HG02763 (cell line): Measurements from ENCODE around the gene DPP6.
"Not testable (repeated sequence)": the region's sequence is repeated elsewhere in the genome, so short reads cannot be mapped to it uniquely, and the experiment has no call there.

Experiments
- ATAC-seq: cut with Tn5 transposase; IDR thresholded peaks from one replicate; pipeline ENCODE4 v1.9.1; 2021; ENCODE audit warnings: mild to moderate bottlenecking, moderate library complexity; ENCODE audit not compliant: unreplicated experiment

Gene DPP6

DNA sequence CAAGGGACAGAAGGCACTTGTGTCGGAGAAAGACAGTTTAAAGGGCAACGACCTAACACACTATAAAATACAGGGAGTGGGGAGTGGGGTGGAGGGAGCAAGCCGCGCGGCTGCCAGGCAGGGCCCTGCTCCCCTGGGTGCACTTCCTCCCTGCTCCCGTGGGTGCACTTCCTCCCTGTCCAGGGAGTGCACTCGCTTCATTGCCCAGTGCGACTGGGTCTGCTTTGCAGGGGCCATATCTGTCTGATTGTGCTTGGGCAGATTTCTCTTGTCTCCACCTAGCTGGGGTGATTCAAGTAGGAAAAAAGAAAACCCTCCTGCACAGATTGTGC, 94.5 kb downstream of the DPP6 start:
- ATAC-seq, result not testable (repeated sequence)

DNA sequence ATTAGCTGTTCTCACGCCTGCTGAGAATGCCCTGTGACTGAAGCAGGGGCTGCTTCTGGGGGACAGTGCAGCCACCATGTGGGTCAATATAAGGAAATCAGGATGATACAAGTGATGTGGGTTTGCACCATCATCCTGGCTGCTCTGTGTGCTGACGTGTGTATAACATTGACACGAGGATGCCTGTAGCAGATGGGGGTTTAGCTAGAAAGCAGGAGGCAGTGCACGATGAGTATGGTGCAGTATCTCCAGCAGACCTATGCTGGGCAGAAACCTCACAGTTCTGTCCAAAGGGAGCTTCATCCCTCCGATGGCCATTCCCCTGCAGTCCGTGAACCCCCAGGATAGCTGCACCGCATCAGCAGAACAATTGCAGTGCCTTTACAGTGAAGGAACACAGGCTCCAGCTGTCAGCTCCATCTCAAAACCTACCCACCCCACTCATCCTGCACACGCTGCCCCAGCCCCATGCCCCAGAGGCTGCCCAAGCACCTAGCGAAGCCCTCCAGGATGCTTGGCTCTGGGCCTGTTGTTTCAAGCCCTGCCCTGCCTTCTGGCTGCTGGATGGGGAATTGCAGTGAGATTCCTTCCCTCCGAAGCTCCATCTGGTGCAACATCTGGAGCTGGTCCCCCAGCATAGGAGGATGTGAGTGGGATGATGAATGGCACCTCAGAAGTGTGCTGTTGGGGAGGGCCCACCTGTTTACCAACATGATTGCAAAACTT, 96.8 kb downstream of the DPP6 start:
- not testable (repeated sequence) for ATAC-seq

DNA sequence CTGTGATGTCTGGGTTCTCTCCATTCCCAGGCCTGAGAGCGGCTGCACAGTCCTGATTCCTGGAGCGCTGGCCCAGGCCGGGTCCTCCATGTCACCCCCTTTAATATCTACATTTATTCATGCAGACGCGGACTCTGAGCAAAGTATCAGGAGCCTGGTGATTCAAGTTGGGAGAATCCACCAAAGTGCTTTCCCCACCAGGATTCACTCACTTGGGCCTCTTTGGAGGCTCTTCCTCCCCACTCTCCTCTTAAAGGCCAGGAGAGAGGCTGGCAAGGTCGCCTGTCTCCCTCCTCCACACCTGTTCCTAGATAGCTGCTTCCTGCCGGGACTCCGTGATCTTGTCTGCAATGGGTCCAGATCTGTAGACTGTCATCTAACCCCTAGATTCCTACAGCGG, 98.5 kb downstream of the DPP6 start:
- not testable (repeated sequence) for ATAC-seq

GRCh38 chr7:154151306-154151705, 99.1 kb downstream of the DPP6 start:
- not testable (repeated sequence) for ATAC-seq

DNA sequence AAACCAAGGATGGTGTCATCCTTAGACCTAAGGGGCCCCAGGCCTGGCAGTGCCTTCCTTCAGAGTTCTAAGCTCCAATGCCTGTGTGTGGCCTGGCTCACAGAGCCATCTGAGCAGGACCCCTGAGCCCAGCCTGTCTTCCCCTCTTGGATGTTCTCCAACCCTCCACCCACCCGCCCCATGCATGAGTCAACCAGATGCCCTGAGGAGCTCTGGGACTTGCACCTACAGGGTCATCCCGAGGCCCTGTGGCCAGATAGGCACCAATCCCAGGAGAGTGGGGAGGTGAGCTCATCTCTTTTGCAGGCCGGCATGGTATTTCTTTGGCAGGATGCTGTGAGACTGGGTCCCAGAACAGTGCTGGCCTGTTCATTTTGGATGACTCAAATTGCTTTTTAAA, 103.7 kb downstream of the DPP6 start:
- ATAC-seq, result not testable (repeated sequence)

GRCh38 chr7:154162921-154163320, 110.7 kb downstream of the DPP6 start:
- ATAC-seq, result not testable (repeated sequence)

- ATAC-seq, result not testable (repeated sequence)
Measured at GRCh38 chr7:154163642-154164041, 111.4 kb downstream of the DPP6 start.

DNA sequence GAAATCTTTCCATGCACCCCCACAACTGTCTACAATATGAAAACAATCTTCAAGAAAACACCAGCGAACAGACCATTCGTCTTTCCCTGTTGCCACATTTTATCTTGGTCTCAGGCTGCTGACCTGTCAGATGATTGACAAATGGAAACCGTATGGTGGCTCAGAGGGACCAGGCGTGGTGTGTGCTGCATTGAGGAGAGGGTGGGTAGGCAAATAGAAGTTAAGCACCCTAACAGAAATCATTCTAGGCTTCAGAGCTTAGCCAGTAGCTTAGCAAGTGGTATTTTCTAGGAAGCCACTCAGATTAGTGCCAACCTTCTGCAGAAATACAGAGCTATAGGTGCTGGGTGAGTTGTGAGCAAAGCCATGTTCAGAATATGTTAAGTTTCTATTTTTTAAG, 114.9 kb downstream of the DPP6 start:
- no peak for ATAC-seq

DNA sequence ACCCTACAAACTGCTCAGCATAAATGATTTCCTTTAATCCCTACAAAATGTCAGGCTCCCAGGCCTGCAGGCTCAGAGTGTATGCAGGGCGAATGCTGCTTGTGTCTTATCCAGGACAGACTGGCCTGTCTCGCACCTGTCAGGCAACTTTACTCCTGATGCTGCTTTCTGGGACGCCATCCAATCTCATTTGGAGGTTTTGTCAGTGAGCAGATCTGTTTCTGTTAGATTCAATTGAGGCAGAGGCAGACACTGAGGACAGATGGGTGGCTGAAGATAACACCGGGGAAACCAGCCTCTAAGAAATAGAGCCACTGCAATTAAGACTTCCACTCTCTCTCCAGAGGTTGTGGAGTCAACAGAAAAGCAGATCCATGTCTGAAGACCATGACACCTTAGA, 115.6 kb downstream of the DPP6 start:
- no peak for ATAC-seq

DNA sequence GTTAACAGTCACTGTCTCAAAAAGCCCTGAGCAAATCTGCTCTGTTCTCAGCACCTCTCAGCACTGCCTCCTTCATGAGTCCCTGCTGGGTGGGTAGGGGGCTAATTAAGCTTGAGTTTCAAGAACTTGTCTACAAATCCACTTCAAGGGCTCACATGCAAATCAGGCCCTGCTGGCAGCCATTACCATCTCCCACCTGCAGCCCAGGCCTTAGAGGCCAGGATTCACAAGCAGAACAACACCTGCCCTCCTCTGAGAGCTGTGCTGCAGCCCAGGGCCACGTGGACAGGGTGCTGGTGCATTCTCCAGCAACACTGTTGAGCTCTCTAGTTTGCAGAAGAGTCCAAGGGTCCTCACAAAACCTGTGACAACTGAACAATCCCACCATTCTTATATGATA, 119.2 kb downstream of the DPP6 start:
- no peak for ATAC-seq

GRCh38 chr7:154172236-154172635, 120.0 kb downstream of the DPP6 start:
- no peak for ATAC-seq

DNA sequence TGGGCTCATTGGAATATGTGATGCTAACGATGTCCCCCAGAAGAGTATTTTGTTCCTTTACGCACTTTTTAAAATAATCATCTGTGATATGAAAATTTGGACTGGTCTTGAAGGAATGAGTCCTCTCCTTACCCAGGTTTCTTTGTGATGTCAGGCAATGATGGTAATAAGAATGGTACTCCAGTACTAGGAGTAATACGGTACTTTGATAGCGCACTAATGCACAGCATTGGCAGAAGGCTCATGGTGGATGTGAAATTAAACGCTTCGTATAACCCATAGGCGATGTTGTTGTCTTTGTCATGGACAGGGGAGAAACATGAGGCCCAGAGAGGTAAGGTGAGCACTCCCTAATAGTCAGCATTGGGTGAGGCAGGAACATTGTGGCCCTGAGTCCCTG, 125.4 kb downstream of the DPP6 start:
- ATAC-seq, result no peak

- ATAC-seq, result no peak
Measured at GRCh38 chr7:154178895-154179294, 126.7 kb downstream of the DPP6 start.

GRCh38 chr7:154183482-154183881, 131.3 kb downstream of the DPP6 start:
- ATAC-seq, result no peak

- ATAC-seq, result no peak
Measured at GRCh38 chr7:154183946-154184345, 131.7 kb downstream of the DPP6 start.

- ATAC-seq, result no peak
Measured at GRCh38 chr7:154186811-154187210, 134.6 kb downstream of the DPP6 start.

GRCh38 chr7:154188330-154188729, 136.1 kb downstream of the DPP6 start:
- no peak for ATAC-seq

GRCh38 chr7:154195266-154195665, 143.1 kb downstream of the DPP6 start:
- ATAC-seq, result no peak

DNA sequence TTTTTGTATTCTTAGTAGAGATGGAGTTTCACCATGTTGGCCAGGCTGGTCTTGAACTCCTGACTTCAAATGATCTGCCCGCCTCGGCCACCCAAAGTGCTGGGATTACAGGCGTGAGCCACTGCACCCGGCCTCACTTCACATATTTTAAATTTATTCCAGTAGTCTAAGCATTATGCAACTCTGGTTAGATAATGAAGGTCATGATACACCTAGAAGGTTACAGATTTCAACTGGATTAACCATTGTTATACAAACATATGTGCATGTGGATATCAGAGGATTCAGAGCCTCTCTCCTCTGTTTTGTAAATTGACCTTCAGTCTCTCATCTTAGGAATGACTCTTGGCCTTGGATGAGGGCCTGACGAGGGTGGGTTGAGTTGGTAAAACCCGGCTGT, 146.3 kb downstream of the DPP6 start:
- no peak for ATAC-seq

DNA sequence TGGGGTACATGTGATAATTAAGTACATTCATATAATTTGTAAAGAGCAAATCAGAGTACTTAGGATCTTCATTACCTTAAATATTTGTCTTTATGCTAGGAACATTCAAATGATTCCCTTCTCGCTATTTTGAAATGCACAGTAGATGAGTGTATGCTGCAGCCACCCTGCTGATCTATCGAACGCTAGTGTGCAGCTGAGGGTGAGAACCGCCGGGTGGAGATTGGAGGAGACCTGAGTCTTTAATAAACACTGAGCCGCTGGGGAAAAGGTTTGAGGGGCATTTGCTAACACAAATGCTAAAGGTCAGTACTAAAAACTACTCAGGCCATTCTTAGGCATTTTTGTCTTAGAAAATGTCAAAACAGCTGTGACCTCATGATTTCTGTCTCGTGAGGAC, 148.0 kb downstream of the DPP6 start:
- no peak for ATAC-seq

- no peak for ATAC-seq
Measured at GRCh38 chr7:154202002-154202401, 149.8 kb downstream of the DPP6 start.

DNA sequence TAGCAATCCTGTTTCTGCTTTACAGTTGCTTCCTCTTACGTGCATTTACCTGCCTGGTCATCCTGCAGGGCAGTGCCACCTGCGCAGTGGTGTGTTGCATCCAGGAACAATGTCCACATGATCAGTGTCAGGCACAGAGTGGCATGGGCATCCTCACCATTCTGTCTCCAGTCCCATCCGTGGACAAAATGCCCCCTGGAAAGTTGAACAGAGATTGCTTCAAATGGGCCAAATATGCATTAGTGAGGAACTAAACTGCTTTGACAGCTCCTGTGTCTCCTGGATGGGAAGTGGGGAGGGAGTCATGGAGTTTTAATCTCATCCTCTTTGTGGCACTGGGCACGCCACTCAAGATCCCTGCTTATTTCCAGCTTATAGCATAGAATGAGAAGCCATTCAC, 151.8 kb downstream of the DPP6 start:
- ATAC-seq, result no peak

GRCh38 chr7:154212861-154213260, 160.7 kb downstream of the DPP6 start:
- ATAC-seq, result no peak
